ENCODE results near the gene PIGU.
"Not testable (repeated sequence)": the region's sequence is repeated elsewhere in the genome, so short reads cannot be mapped to it uniquely, and the experiment has no call there.

GRCh38 chr20:34664751-34665150 lies 12.1 kb downstream of the PIGU start:
- TF ChIP-seq ZNF571, ZNF664, ZNF521, ZNF146, ZNF350, ZNF174 (tag by site-specific recombination; IDR thresholded peaks at IDR 0.05): not testable (repeated sequence)
- TF ChIP-seq, protein P1, sequence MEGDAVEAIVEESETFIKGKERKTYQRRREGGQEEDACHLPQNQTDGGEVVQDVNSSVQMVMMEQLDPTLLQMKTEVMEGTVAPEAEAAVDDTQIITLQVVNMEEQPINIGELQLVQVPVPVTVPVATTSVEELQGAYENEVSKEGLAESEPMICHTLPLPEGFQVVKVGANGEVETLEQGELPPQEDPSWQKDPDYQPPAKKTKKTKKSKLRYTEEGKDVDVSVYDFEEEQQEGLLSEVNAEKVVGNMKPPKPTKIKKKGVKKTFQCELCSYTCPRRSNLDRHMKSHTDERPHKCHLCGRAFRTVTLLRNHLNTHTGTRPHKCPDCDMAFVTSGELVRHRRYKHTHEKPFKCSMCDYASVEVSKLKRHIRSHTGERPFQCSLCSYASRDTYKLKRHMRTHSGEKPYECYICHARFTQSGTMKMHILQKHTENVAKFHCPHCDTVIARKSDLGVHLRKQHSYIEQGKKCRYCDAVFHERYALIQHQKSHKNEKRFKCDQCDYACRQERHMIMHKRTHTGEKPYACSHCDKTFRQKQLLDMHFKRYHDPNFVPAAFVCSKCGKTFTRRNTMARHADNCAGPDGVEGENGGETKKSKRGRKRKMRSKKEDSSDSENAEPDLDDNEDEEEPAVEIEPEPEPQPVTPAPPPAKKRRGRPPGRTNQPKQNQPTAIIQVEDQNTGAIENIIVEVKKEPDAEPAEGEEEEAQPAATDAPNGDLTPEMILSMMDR (tag by site-specific recombination; IDR thresholded peaks at IDR 0.05) = not testable (repeated sequence)

Measured in HEK293 (cell line).